Measurements from ENCODE around the gene ERRFI1.
"Not testable (repeated sequence)": the region's sequence is repeated elsewhere in the genome, so short reads cannot be mapped to it uniquely, and the experiment has no call there.

Gene ERRFI1

DNA sequence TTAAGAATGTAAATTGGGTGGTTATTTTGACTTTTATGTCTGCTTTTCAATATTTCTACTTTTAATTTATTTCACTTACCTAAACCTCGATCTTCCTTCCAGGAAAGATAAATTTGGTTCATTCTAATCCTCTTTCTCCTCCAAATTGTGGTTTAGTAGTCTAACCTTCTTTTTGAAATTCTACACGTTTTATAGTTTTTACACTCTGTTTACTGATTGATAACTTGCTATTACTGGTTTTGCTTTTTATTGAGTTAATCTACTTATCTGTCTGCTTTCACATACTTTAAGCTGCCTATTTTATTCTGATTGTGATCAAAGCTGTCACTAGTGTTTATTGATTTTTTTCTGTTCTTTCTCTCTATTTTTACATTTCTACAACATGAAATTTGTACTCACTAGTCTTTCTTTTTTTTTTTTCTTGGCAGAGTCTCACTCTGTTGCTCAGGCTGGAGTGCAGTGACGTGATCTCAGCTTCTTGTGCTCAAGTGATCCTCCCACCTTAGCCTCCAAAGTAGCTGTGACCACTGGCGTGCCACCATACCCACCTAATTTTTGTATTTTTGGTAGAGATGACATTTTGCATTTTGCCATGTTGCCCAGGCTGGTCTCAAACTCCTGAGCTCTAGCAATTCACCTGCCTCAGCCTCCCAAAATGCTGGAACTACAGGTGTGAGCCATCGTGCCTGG lies 27.9 kb upstream of the ERRFI1 start:
- Mint-ChIP-seq H3K27me3 (no peaks in the 10 kb centered on the region), H3K27ac (no peak overlapping the region), H3K4me3 (no peak overlapping the region), H3K36me3 (peaks cover 3% of the 10 kb centered on the region), H3K4me1 (ENCODE audit: low read depth) (no peaks in the 10 kb centered on the region), H3K9me3 (ENCODE audit: low read depth) (no peaks in the 10 kb centered on the region)

DNA sequence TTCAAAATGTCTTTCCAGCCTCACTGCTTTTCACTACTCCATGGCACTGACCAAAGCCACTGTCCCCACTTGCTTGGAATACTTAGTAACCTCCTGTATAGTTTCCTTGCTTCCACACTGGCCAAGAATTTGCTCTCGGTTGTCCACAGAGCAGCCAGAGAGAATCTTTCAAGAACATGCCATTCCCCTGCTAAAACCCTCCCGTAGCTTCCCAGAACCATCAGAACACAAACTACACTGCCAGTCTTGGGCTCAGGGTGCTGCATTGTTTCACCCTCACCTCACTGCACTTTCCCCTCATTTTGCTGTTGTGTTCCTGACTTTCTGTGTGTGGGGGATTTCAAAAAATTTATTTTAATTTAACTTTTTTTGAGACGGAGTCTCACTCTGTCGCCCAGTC lies 25.5 kb upstream of the ERRFI1 start:
- Mint-ChIP-seq H3K36me3 (peaks cover 3% of the 10 kb centered on the region), H3K27ac (no peak overlapping the region), H3K9me3 (ENCODE audit: low read depth) (no peaks in the 10 kb centered on the region), H3K4me1 (ENCODE audit: low read depth) (peaks cover 5% of the 10 kb centered on the region), H3K27me3 (no peaks in the 10 kb centered on the region), H3K4me3 (no peak overlapping the region)

DNA sequence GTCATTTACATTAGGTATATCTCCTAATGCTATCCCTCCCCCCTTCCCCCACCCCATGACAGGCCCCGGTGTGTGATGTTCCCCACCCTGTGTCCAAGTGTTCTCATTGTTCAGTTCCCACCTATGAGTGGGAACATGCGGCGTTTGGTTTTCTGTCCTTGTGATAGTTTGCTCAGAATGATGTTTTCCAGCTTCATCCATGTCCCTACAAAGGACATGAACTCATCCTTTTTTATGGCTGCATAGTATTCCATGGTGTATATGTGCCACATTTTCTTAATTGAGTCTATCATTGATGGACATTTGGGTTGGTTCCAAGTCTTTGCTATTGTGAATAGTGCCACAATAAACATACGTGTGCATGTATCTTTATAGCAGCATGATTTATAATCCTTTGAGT lies 23.1 kb upstream of the ERRFI1 start:
- not testable (repeated sequence) for H3K4me1 Mint-ChIP-seq (ENCODE audit: low read depth); H3K27ac Mint-ChIP-seq; H3K36me3 Mint-ChIP-seq; H3K4me3 Mint-ChIP-seq; H3K27me3 Mint-ChIP-seq; H3K9me3 Mint-ChIP-seq (ENCODE audit: low read depth)

DNA sequence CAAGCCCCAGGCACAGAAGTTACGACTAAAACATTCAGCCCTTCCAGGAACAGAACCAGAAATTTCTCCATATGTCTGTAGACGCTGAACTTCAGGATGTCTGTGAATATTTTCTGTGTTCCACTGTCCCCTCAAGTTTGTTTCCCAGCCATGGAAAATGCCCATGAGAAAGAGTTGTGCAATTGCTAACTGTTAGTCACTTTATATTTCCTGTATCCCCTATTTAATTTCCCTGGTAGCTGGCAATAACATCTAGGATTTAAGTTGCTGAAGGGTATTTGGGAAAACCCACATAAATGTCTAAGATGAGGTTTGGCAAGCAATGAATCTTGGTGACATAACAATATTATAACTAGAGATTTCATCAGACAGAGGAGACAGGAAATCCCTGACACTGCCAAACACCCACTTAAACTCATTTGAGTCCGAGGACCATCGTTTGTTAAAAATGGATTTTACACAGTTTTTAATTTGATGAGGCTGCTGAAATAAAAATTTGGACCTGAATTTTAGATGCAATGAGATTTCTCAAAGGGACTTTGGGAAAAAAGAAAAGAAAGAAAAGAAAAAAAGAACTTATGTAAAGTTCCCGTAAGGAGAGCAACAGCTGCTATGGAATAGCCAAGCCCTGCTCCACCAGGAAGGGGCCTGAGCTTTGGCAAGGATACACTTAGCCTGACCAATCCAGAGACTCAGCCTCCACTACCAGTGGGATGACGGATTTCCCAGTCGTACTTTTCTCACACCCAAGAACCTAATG lies 21.8 kb upstream of the ERRFI1 start:
- Mint-ChIP-seq H3K4me3 (no peak overlapping the region), H3K27ac (no peak overlapping the region)

DNA sequence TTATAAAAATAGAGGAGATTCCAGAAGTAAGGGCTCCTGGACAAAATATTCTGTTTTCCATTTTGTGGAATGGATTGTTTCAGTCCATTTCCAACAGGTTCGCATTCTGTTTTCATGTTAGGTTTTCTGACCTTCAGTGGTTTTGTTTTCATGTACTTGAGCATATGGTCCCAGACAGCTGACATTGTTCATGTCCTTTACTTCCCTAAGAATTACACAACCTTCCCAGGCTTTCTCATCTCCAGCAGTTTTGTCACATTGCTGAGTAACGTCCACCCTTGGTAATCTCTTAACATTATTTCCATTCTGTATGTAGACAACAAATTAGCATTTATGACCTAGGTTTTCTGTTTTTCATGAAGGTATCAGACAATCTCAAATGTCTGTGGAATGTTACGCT lies 21.0 kb upstream of the ERRFI1 start:
- peaks cover 8% of the 10 kb centered on the region for H3K4me1 Mint-ChIP-seq (ENCODE audit: low read depth)
- H3K36me3 Mint-ChIP-seq: peaks cover 4% of the 10 kb centered on the region
- no peak overlapping the region for H3K27ac Mint-ChIP-seq
- H3K27me3 Mint-ChIP-seq: peaks cover 1% of the 10 kb centered on the region
- peaks cover 2% of the 10 kb centered on the region for H3K9me3 Mint-ChIP-seq (ENCODE audit: low read depth)
- no peak overlapping the region for H3K4me3 Mint-ChIP-seq

More for the DNA sequence above, 21.8 kb upstream of the ERRFI1 start:
- no peaks in the 10 kb centered on the region for H3K9me3 Mint-ChIP-seq (ENCODE audit: low read depth)
- H3K4me1 Mint-ChIP-seq (ENCODE audit: low read depth): peaks cover 8% of the 10 kb centered on the region
- H3K36me3 Mint-ChIP-seq: peaks cover 3% of the 10 kb centered on the region
- H3K27me3 Mint-ChIP-seq: no peaks in the 10 kb centered on the region

DNA sequence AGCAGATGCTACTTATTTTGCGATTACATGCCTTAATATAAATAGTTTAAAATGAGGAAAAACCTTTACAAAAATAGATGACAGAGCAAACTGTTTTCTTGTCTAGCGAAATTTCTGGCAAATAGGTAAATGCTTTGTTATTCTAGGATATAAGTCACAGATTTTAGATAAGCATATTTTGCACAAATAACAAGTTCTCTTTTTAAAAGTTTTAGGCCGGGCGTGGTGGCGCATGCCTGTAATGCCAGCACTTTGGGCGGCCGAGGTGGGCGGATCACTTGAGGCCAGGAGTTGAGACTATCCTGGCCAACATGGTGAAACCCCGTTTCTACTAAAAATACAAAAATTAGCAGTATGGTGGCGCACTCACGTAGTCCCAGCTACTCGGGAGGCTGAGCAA lies 20.3 kb upstream of the ERRFI1 start:
- Mint-ChIP-seq H3K4me3 (no peak overlapping the region), H3K27ac (no peak overlapping the region), H3K36me3 (peaks cover 4% of the 10 kb centered on the region), H3K4me1 (ENCODE audit: low read depth) (peaks cover 8% of the 10 kb centered on the region), H3K27me3 (peaks cover 2% of the 10 kb centered on the region), H3K9me3 (ENCODE audit: low read depth) (peaks cover 8% of the 10 kb centered on the region)

DNA sequence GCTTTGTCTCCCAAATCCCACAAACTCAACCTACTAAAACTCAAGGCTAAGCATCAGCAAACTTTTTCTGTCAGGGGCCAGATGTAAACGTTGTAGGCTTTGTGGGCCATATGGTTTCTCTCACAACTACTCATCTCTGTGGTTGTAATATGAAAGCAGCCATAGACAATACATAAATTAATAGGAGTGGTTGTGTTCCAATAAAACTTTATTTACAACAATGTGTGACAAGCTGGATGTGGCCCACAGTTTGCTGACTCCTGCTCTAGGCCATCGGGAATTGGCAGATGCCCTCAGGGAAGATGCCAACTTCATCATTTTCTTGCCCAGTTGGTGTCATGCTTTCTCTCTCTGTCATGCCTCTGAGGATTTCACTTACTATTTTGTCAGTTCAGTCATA lies 17.5 kb upstream of the ERRFI1 start:
- H3K27me3 Mint-ChIP-seq: peaks cover 2% of the 10 kb centered on the region
- peaks cover 13% of the 10 kb centered on the region for H3K9me3 Mint-ChIP-seq (ENCODE audit: low read depth)
- peaks cover 2% of the 10 kb centered on the region for H3K36me3 Mint-ChIP-seq
- no peak overlapping the region for H3K27ac Mint-ChIP-seq
- H3K4me1 Mint-ChIP-seq (ENCODE audit: low read depth): peaks cover 8% of the 10 kb centered on the region
- H3K4me3 Mint-ChIP-seq: no peak overlapping the region

DNA sequence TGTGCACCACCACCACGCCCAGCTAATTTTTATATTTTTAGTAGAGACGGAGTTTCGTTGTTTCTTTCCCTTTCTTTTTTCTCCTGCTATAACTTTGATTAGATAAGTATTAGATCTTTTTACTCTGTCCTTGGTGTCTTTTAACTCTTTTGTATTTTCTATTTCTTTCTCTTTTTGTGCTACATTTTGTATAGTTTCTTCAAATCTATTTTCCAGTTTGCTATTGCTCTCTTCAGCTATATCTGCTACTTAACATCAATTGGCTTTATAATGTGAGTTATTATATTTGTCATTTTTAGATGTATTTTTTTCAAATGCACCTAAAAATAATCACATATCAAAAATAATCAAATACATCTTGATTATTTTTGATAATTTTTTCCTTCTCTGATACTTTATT lies 16.0 kb upstream of the ERRFI1 start:
- Mint-ChIP-seq H3K4me1 (ENCODE audit: low read depth) (peaks cover 3% of the 10 kb centered on the region), H3K9me3 (ENCODE audit: low read depth) (peaks cover 13% of the 10 kb centered on the region), H3K4me3 (no peak overlapping the region), H3K27ac (no peak overlapping the region), H3K36me3 (peaks cover 2% of the 10 kb centered on the region), H3K27me3 (peaks cover 2% of the 10 kb centered on the region)

DNA sequence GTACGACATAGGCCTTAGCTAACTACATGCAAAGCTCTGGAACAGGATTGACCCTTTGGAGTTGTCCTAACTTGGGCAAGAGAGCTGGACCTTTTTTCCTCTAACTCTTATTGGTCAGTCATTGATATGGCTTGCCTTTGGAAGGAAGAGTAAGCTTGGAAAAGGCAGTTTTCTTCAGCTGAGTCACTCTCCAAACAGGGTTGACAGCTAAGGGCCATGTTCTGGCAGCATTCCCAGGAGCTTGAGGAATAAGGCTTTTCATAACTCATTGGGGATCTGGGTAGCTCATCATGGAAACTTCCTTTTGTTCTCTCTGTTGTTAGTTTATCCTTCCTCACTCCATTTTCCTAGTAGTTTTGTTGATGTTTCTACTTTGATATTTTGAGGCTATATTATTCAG lies 14.5 kb upstream of the ERRFI1 start:
- Mint-ChIP-seq H3K36me3 (peaks cover 2% of the 10 kb centered on the region), H3K4me1 (ENCODE audit: low read depth) (no peaks in the 10 kb centered on the region), H3K4me3 (no peak overlapping the region), H3K9me3 (ENCODE audit: low read depth) (peaks cover 13% of the 10 kb centered on the region), H3K27ac (no peak overlapping the region), H3K27me3 (peaks cover 2% of the 10 kb centered on the region)

DNA sequence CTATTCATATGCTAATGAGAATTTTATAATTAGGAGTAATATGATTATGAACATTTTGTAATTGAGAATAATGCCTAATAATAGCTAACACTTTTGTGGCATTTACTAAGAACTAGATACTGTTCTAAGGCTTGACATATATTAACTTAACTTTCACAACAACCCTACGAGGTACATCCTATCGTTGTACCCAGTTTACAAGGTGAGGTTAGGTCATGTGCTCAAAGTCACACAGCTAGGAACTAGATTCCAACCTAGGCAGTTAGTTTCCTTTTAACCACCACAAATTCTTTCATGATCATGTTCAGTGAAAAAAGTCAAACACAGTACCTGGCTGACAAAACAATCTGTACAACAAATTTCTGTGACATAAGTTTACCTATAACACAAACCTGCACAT lies 13.0 kb upstream of the ERRFI1 start:
- Mint-ChIP-seq H3K9me3 (ENCODE audit: low read depth) (peaks cover 13% of the 10 kb centered on the region), H3K4me3 (no peak overlapping the region), H3K27me3 (peaks cover 2% of the 10 kb centered on the region), H3K36me3 (peaks cover 2% of the 10 kb centered on the region), H3K4me1 (ENCODE audit: low read depth) (no peaks in the 10 kb centered on the region), H3K27ac (no peak overlapping the region)

DNA sequence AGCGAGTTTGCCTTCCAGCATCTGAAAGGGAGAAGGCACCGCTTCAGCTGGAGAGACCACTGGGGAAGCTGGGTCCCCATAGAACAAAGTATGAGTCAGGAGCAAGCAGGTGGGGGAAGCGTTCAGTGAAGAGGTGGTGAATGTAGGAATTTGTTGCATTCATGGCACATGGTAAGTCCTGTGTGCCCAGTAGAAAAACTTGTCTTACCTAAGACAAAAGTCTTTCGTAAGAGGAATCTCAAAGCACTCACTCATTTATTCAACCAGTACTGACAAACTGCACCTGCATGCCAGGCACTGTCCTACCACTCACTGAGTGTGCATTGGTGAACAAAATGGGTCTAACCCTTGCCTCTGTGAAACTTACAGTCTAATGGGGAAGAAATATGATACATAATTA lies 9.2 kb upstream of the ERRFI1 start:
- no peaks in the 10 kb centered on the region for H3K27me3 Mint-ChIP-seq
- no peak overlapping the region for H3K27ac Mint-ChIP-seq
- H3K36me3 Mint-ChIP-seq: no peaks in the 10 kb centered on the region
- no peaks in the 10 kb centered on the region for H3K4me1 Mint-ChIP-seq (ENCODE audit: low read depth)
- H3K9me3 Mint-ChIP-seq (ENCODE audit: low read depth): no peaks in the 10 kb centered on the region
- H3K4me3 Mint-ChIP-seq: no peak overlapping the region

DNA sequence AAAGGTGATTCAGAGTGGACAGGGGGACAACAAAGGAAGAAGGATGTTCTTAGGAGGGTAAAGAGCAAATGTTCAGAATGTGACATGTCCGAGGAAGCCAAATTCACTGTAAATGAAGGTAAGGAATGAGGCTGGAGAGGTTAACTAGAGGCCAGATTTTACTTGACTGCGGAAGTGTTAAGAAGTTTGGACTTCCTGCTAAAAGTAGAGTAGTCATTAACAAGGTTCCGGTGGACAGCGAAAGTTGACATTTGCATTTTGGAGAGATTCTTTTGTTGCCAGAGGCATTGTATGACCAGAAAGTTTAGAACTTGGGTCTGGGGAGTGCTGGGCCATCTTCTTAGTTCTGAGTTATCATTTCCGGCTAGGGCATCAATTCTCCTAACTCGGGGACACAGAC lies 7.2 kb upstream of the ERRFI1 start:
- Mint-ChIP-seq H3K27ac (no peak overlapping the region), H3K9me3 (ENCODE audit: low read depth) (no peaks in the 10 kb centered on the region), H3K4me1 (ENCODE audit: low read depth) (no peaks in the 10 kb centered on the region), H3K36me3 (no peaks in the 10 kb centered on the region), H3K27me3 (no peaks in the 10 kb centered on the region), H3K4me3 (no peak overlapping the region)

DNA sequence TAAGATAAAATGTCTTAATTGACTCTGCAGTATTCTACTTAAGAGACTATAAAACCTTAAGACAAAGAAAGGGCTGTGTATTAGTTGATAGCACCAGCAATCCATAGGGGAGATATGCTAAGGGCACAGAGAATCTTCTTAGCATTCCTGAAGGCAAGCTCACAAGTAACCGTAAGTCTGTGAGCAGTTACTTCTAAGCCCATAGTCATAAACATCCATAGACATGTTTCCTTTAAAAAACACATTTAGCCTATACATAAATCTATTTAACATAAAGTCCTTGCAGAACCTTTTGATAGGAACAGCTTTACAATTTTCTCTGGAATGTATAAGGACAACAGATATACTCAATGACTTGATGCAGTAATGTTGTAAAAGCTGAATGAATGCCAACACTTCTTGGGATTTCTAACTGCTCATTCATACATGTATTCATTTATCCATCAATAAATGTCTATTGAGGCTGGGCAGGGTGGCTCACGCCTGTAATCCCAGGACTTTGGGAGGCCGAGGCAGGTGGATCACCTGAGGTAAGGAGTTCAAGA lies 6.3 kb upstream of the ERRFI1 start:
- Mint-ChIP-seq H3K4me3 (no peak overlapping the region), H3K36me3 (no peaks in the 10 kb centered on the region), H3K27ac (no peak overlapping the region), H3K4me1 (ENCODE audit: low read depth) (no peaks in the 10 kb centered on the region), H3K27me3 (no peaks in the 10 kb centered on the region), H3K9me3 (ENCODE audit: low read depth) (no peaks in the 10 kb centered on the region)

DNA sequence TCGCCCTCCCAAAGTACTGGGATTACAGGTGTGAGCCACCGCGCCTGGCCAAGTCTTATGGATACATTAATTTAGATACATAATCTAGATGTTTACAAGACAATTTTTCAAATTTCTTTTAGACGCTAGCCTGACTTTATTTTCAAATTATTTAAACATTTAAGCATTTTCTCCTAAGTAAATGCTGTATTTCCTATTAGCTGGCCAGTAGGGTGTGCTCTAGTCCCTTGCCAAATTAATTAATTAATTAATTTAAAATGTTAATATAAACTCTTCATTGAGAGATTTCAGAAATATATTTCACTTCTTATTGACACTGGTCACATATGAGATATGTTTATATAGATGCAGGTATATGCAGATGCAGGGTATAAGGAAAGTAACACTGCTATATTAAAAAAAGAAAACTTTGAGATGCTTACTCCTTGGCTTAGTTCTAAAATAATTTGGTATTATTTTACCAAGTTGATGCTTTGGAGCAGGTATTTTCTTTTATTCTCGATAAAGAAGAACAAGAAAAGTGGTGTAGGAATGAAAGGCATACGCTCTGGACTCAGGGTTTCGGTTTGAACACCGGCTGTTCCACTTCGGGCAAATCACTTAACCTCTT lies 5.2 kb upstream of the ERRFI1 start:
- Mint-ChIP-seq H3K36me3 (no peaks in the 10 kb centered on the region), H3K27me3 (peaks cover 3% of the 10 kb centered on the region), H3K4me1 (ENCODE audit: low read depth) (peaks cover 4% of the 10 kb centered on the region), H3K27ac (no peak overlapping the region), H3K4me3 (no peak overlapping the region), H3K9me3 (ENCODE audit: low read depth) (no peaks in the 10 kb centered on the region)

DNA sequence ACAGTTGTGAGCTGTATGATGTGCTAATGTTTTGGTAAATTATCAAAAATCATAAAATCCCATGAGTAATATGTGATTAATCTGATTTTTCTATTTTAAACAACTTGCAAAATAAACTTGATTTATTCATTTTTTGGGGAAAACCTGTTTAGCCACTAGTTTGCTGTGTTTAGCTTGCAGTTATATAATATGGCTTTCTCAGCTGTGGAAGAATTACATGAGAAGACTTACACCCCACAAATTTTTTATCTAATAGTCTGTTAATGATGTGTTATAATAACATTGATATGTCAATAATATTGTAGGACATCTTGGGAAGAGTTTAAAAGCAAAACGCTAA lies 2.4 kb upstream of the ERRFI1 start:
- Mint-ChIP-seq H3K27me3 (peaks cover 11% of the 10 kb centered on the region), H3K27ac (no peak overlapping the region)

More for the DNA sequence above, 2.4 kb upstream of the ERRFI1 start:
- Mint-ChIP-seq H3K4me3 (no peak overlapping the region), H3K4me1 (ENCODE audit: low read depth) (peaks cover 10% of the 10 kb centered on the region), H3K9me3 (ENCODE audit: low read depth) (no peaks in the 10 kb centered on the region), H3K36me3 (no peaks in the 10 kb centered on the region)
